ENCODE data around the gene HCFC1.
A peak's percentile ranks its signal among the peaks of the same experiment; 100 is the strongest.

The HCFC1 gene

DNA sequence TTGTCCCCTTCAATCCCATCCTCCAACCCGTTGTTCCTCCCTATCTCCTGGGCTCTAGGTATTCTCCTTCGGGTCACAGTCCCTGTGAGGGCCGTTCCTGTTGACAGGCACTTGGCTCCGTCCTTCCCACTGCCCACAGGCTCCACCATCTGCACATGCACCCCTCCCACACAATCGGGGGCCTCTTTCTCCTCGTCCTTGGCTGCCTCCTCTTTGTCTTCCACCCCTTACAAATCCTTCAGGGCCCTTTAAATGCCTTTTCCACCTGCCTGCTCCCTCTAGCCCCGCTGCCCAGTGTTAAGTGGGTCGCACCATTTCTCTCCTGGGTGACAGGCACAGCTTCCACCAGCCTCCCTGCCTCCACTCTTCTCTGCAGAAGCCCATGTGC lies 69.9 kb downstream of the HCFC1 start:
- H3K4me1 Mint-ChIP-seq: peaks cover 45% of the 10 kb centered on the region
- H3K4me3 Mint-ChIP-seq: peak overlapping the region; percentile 29
- H3K27me3 Mint-ChIP-seq: no peaks in the 10 kb centered on the region
- peak overlapping the region; percentile 87 for H3K27ac Mint-ChIP-seq (ENCODE audit: low read depth)
- peaks cover 10% of the 10 kb centered on the region for H3K36me3 Mint-ChIP-seq (ENCODE audit: insufficient read depth)
- H3K9me3 Mint-ChIP-seq: no peaks in the 10 kb centered on the region
- DNase-seq (ENCODE audit: low spot score in 2 of 2): no peak
- no peak for ATAC-seq (replicated peaks; ENCODE audit: extremely low read depth, poor library complexity, severe bottlenecking)

DNA sequence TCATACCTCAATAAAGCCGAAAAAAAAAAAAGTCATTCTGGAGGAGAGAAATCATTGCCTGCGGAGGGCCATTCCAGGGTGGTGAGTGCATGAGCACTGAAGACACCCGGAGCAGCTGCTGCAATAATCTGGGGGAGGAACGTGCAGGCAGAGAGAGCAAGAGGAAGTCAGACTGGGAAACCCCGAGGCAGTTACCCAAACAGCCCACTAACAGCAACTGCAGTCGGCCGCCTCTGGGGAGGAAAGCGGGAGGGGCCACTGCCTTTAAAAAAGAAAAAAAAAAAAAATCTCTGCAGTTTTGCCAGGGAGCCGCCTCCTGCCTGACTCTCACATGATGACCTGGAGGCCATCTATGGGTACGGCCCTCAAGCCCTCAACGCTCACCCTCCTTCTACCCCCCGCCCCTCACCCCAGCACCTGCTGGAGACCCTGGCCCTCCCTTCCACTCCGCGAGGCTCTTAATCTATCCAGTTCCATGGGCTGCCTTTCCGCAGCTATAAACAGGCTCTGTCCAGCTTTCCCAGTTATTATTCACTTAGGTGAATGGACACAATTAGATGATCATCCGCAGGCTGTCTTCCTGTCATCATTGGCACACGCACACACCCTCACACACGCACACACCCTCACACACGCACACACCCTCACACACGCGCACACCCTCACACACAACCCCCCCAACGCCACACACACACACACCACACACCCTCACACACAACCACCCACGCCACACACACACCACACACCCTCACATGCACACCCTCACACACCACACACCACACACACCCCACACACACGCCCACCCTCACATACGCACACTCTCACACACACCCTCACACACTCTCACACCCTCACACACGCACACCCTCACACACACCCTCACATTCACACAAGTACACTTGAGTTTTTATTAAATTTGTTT lies 70.5 kb downstream of the HCFC1 start:
- peak; percentile 17 to 52 for DNase-seq (ENCODE audit: low spot score in 2 of 2)
- H3K4me3 Mint-ChIP-seq: peak overlapping the region; percentile 29
- ATAC-seq (replicated peaks; ENCODE audit: extremely low read depth, poor library complexity, severe bottlenecking): peak; percentile 88
- H3K27me3 Mint-ChIP-seq: no peaks in the 10 kb centered on the region
- H3K4me1 Mint-ChIP-seq: peaks cover 40% of the 10 kb centered on the region
- no peaks in the 10 kb centered on the region for H3K9me3 Mint-ChIP-seq
- peaks cover 8% of the 10 kb centered on the region for H3K36me3 Mint-ChIP-seq (ENCODE audit: insufficient read depth)
- peak overlapping the region; percentile 87 for H3K27ac Mint-ChIP-seq (ENCODE audit: low read depth)

- H3K27ac Mint-ChIP-seq (ENCODE audit: low read depth): no peak overlapping the region
- H3K36me3 Mint-ChIP-seq (ENCODE audit: insufficient read depth): peaks cover 3% of the 10 kb centered on the region
- no peaks in the 10 kb centered on the region for H3K9me3 Mint-ChIP-seq
- ATAC-seq (replicated peaks; ENCODE audit: extremely low read depth, poor library complexity, severe bottlenecking) (no peak), DNase-seq (ENCODE audit: low spot score in 2 of 2) (no peak)
- peaks cover 18% of the 10 kb centered on the region for H3K4me1 Mint-ChIP-seq
- no peaks in the 10 kb centered on the region for H3K27me3 Mint-ChIP-seq
- H3K4me3 Mint-ChIP-seq: no peak overlapping the region
Measured at GRCh38 chrX:153897899-153898298, 73.7 kb downstream of the HCFC1 start.
